ENCODE data around the gene ACTA2.

- TF ChIP-seq POLR2A (IDR thresholded peaks at IDR 0.05), result no peak
- no peak for TF ChIP-seq CTCF (IDR thresholded peaks at IDR 0.05)
Observed at GRCh38 chr10:88994019-88994418, 41.4 kb upstream of the ACTA2 start.
